OCI-LY3 (cell line): Measurements from ENCODE around the gene FAM174B.

Experiments
- CTCF ChIP-seq: fragments of 200-600, 300-600 bp; sonication (generic); IDR thresholded peaks from 2 replicates; pipeline ENCODE4 v1.5.1; 2014; ENCODE audit warnings: antibody characterized with exemption, low read length, low read depth
- EZH2phosphoT487 ChIP-seq: fragments of 200-600 bp; shearing (Covaris generic); IDR thresholded peaks from 2 replicates; pipeline ENCODE4 v1.6.1; 2018; ENCODE audit warnings: antibody characterized with exemption, mixed run types, low read depth

DNA sequence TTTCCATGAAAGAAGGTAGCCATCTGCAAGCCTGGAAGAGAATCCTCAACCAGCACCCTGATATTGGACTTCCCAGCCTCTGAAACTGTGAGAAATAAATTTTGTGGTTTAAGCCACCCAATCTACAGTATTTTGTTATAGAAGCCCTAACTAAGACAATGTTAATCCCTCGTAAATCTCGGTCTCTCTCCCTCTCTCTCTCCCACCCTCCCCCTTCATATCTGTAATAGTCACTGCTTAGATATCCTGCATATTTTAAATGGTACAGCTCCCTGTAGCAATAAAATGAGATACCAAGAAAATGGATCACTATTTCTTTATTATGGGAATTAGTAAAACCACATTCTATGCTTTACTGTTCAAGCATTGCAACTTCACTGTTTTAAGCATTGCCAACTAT, 21.0 kb upstream of the FAM174B start:
- TF ChIP-seq CTCF (no peak), EZH2phosphoT487 (no peak)
